Sigmoid colon (tissue), 7 donors: ENCODE results near the gene TSPAN16. TPM values are rescaled to one million over a fixed set of nuclear protein-coding genes. Genes with fewer than 3 reads are reported as not detected.

ENCODE experiments used
- DNase-seq: peaks from one replicate; pipeline ENCODE4 v3.0.0-alpha.2; 2019
- H3K27ac ChIP-seq, 4 donors: fragments of 200-600 bp; sonication (generic); one replicate each; pipeline ENCODE4 v1.5.1; 2016 to 2019; ENCODE audit warnings: mild to moderate bottlenecking in 1 of 4
- H3K27me3 ChIP-seq, 3 donors: fragments of 200-600 bp; sonication (generic); one replicate each; pipeline ENCODE4 v1.5.1; 2019; ENCODE audit warnings: mild to moderate bottlenecking in 1 of 3
- H3K36me3 ChIP-seq, 4 donors: fragments of 200-600 bp; sonication (generic); one replicate each; pipeline ENCODE4 v1.5.1; 2016 to 2019
- H3K4me1 ChIP-seq, 4 donors: fragments of 200-600 bp; sonication (generic); one replicate each; pipeline ENCODE4 v1.5.1; 2017 to 2019
- H3K4me3 ChIP-seq, 4 donors: fragments of 200-600 bp; sonication (generic); one replicate each; pipeline ENCODE4 v1.5.1; 2017 to 2019; ENCODE audit warnings: mild to moderate bottlenecking in 2 of 4, moderate library complexity in 1 of 4
- H3K9me3 ChIP-seq, 4 donors: fragments of 200-600 bp in 3 of 4; sonication (generic) in 3 of 4; one replicate each; pipeline versions ENCODE4 v1.5.1 to v1.6.1; 2013 to 2019
- CTCF ChIP-seq, 4 experiments: fragments of 450-650 bp in 3 of 4; fragments of 200-600 bp in 1 of 4; IDR thresholded peaks; one replicate each; pipeline ENCODE4 v1.5.1; 2016 to 2019; ENCODE audit warnings: antibody characterized with exemption in 4 of 4, mild to moderate bottlenecking in 3 of 4, moderate library complexity in 2 of 4
- EP300 ChIP-seq, 4 donors: sonication (generic); formaldehyde crosslinking; IDR thresholded peaks; one replicate each; pipeline ENCODE4 v1.6.1; 2017; ENCODE audit warnings: antibody characterized with exemption in 4 of 4
- POLR2A ChIP-seq, 2 donors: fragments of 450-650 bp; IDR thresholded peaks; one replicate each; pipeline ENCODE4 v1.6.1; 2016; ENCODE audit warnings: antibody characterized with exemption in 2 of 2, mild to moderate bottlenecking in 2 of 2, moderate library complexity in 2 of 2
- POLR2AphosphoS5 ChIP-seq, 4 donors: sonication (generic); formaldehyde crosslinking; IDR thresholded peaks; one replicate each; pipeline ENCODE4 v1.6.1; 2017; ENCODE audit warnings: antibody characterized with exemption in 4 of 4
- WGBS, 2 donors: extraction: QIAGEN DNeasy Blood & Tissue Kit; methylation state at CpG; one replicate each; pipeline ENCODE4 v1.1.7; 2013; 5-methylcytosine and 5-hydroxymethylcytosine counted together
- intact Hi-C: fragments of 100-400 bp; cut with DNase I; formaldehyde crosslinking; loops from one replicate; pipeline ENCODE4 v1.15.1; 2023
- polyA plus RNA-seq, 3 donors: library from polyadenylated mRNA; stranded (reverse); fragments of 200-250 nt; gene quantifications; one replicate each; pipeline ENCODE4 v1.2.3, GENCODE V29; 2013
- total RNA-seq, 4 donors: library from RNA; depleted of rRNA; stranded (reverse); fragments of >200 nt; gene quantifications; one replicate each; pipeline ENCODE4 v1.1.0, GENCODE V29; 2016
- donor health status: healthy with polysubstance abuse.
- donor health status: Bipolar disorder and iron deficiency.
- donor health status: healthy.

Gene TSPAN16
- total and polyA plus RNA-seq, 7 donors, result 0.07 TPM; not detected in 6

- H3K4me3 ChIP-seq, result no peak overlapping the region
- no peak for DNase-seq
- intact Hi-C loops, result no loop called here
- no peaks in the 10 kb centered on the region for H3K36me3 ChIP-seq
- H3K27ac ChIP-seq, result no peak overlapping the region
- peaks cover 0 to 38% (median 27%) of the 10 kb centered on the region in 4 donors for H3K4me1 ChIP-seq
- WGBS, 2 donors, result 17 to 59% methylated on average over 11 of the region's 11 CpGs
- TF ChIP-seq CTCF (IDR thresholded peaks at IDR 0.05) (no peak), EP300 (IDR thresholded peaks at IDR 0.05) (no peak), POLR2AphosphoS5 (IDR thresholded peaks at IDR 0.05) (no peak), POLR2A (IDR thresholded peaks at IDR 0.05) (no peak)
- H3K9me3 ChIP-seq, result no peaks in the 10 kb centered on the region
- H3K27me3 ChIP-seq, result no peaks in the 10 kb centered on the region
Measured at GRCh38 chr19:11265785-11266236, 30.1 kb upstream of the TSPAN16 start.

DNA sequence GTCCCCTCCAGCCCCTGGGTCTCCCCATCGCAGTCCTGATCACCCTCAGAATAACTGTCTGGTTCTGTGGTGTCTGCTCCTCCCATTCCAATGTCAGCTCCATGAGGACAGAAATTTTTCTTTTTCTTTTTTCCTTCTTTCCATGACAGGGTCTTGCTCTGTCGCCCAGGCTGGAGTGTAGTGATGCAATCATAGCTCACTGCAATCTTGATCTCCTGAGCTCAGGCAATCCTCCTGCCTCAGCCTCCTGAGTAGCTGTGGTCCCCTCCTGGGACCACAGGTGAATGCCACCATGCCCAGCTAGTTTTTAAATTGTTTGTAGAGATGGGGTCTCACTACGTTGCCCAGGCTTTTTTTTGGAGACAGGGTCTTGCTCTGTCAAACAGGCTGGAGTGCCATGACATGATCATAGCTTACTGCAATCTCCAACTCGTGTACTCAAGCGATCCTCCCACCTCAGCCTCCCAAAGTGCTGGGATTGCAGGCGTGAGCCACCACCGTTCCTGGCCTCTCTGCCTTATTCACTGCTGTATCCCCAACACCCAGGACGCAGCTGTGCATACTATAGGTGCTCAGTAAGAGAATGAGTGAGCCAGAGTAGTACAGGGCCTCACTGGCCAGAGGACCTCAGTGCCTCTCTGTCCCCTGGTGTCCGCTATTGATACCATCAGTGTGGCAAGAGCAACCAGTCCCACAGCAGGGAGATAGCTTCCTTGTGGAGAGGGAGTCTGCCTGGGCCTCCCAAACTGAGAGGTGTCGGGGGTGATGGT lies 28.5 kb upstream of the TSPAN16 start:
- no peaks in the 10 kb centered on the region for H3K9me3 ChIP-seq
- H3K27ac ChIP-seq, result peak overlapping the region in 3 of 4 donors; percentile 2 to 71 (median 61)
- H3K4me1 ChIP-seq, result peaks cover 0 to 25% (median 22%) of the 10 kb centered on the region in 4 donors
- H3K36me3 ChIP-seq, result no peaks in the 10 kb centered on the region
- intact Hi-C loops, result no loop called here
- WGBS, 2 donors, result 92 to 93% methylated on average over 10 of the region's 10 CpGs
- no peak overlapping the region for H3K4me3 ChIP-seq
- TF ChIP-seq POLR2A (IDR thresholded peaks at IDR 0.05) (no peak), EP300 (IDR thresholded peaks at IDR 0.05) (no peak), POLR2AphosphoS5 (IDR thresholded peaks at IDR 0.05) (no peak), CTCF (IDR thresholded peaks at IDR 0.05) (no peak)
- no peaks in the 10 kb centered on the region for H3K27me3 ChIP-seq
- no peak for DNase-seq

- TF ChIP-seq POLR2AphosphoS5 (IDR thresholded peaks at IDR 0.05) (peak; percentile 48 to 77 (median 68)), POLR2A (IDR thresholded peaks at IDR 0.05) (no peak), CTCF (IDR thresholded peaks at IDR 0.05) (no peak), EP300 (IDR thresholded peaks at IDR 0.05) (no peak)
- Histone ChIP-seq H3K9me3 (no peaks in the 10 kb centered on the region), H3K27ac (peak overlapping the region; percentile 49 to 71 (median 64)), H3K36me3 (no peaks in the 10 kb centered on the region), H3K4me1 (peaks cover 0 to 17% (median 15%) of the 10 kb centered on the region in 4 donors), H3K4me3 (no peak overlapping the region), H3K27me3 (no peaks in the 10 kb centered on the region)
- intact Hi-C loops, result no loop called here
- WGBS, 2 donors, result 44 to 61% methylated on average over 10 of the region's 10 CpGs
- DNase-seq, result peak; percentile 91
Measured at GRCh38 chr19:11268783-11269267, 27.1 kb upstream of the TSPAN16 start.

DNA sequence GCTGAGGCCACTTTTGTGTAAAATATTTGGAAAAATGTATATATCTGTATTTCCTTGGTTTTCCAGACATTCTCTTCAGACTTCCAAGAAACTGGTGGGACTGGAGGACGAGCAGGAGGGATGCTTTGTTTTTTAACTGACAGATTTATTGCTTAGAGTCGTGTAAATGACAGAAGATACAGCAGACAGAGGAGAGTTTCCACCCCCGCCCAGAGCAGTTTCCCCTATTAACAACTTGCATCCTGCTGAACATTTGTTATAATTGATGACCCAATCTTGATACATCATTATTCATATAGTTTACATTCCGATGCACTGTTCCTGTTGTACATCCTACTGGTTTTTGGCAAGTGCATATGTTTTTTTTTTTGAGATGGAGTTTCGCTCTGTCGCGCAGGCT lies 26.6 kb upstream of the TSPAN16 start:
- no peaks in the 10 kb centered on the region for H3K36me3 ChIP-seq
- peaks cover 0 to 17% (median 15%) of the 10 kb centered on the region in 4 donors for H3K4me1 ChIP-seq
- no peak overlapping the region for H3K4me3 ChIP-seq
- peak in 1 of 4 donors; percentile 17 for TF ChIP-seq POLR2AphosphoS5 (IDR thresholded peaks at IDR 0.05)
- TF ChIP-seq POLR2A (IDR thresholded peaks at IDR 0.05), result no peak
- 45 to 55% methylated on average over 7 of the region's 7 CpGs for WGBS, 2 donors
- intact Hi-C loops, result no loop called here
- no peak for DNase-seq
- no peaks in the 10 kb centered on the region for H3K9me3 ChIP-seq
- peak overlapping the region; percentile 49 to 71 (median 64) for H3K27ac ChIP-seq
- H3K27me3 ChIP-seq, result no peaks in the 10 kb centered on the region

GRCh38 chr19:11273296-11273695 lies 22.7 kb upstream of the TSPAN16 start:
- 55 to 61% methylated on average over 2 of the region's 2 CpGs for WGBS, 2 donors
- no peak for DNase-seq
- H3K27me3 ChIP-seq, result no peaks in the 10 kb centered on the region
- intact Hi-C loops, result no loop called here
- TF ChIP-seq CTCF (IDR thresholded peaks at IDR 0.05) (no peak), POLR2AphosphoS5 (IDR thresholded peaks at IDR 0.05) (no peak), EP300 (IDR thresholded peaks at IDR 0.05) (no peak), POLR2A (IDR thresholded peaks at IDR 0.05) (no peak)
- peaks cover 0 to 16% (median 15%) of the 10 kb centered on the region in 4 donors for H3K4me1 ChIP-seq
- no peak overlapping the region for H3K4me3 ChIP-seq
- no peak overlapping the region for H3K27ac ChIP-seq
- H3K36me3 ChIP-seq, result no peaks in the 10 kb centered on the region
- no peaks in the 10 kb centered on the region for H3K9me3 ChIP-seq
